Right lobe of liver (tissue), 4 donors: ENCODE results near the gene RAI1.

Experiments used
- POLR2A ChIP-seq: fragments of 450-650 bp; IDR thresholded peaks from one replicate; pipeline ENCODE4 v1.6.1; 2017; ENCODE audit warnings: antibody characterized with exemption, mild to moderate bottlenecking
- TF ChIP-seq, protein P1 (sequence below), 4 donors: fragments of 200-600 bp in 3 of 4; fragments of 450-650 bp in 1 of 4; IDR thresholded peaks; one replicate each; pipeline versions ENCODE4 v1.5.1 to v1.8.0; 2016 to 2022; ENCODE audit warnings: antibody characterized with exemption in 4 of 4, mild to moderate bottlenecking in 2 of 4
- donor health status: DM: no; HTN: no; CAD: no.
- donor health status: DM: no; HTN: no; CAD: no.
- donor health status: DM: no; HTN: yes; CAD: no.

DNA sequence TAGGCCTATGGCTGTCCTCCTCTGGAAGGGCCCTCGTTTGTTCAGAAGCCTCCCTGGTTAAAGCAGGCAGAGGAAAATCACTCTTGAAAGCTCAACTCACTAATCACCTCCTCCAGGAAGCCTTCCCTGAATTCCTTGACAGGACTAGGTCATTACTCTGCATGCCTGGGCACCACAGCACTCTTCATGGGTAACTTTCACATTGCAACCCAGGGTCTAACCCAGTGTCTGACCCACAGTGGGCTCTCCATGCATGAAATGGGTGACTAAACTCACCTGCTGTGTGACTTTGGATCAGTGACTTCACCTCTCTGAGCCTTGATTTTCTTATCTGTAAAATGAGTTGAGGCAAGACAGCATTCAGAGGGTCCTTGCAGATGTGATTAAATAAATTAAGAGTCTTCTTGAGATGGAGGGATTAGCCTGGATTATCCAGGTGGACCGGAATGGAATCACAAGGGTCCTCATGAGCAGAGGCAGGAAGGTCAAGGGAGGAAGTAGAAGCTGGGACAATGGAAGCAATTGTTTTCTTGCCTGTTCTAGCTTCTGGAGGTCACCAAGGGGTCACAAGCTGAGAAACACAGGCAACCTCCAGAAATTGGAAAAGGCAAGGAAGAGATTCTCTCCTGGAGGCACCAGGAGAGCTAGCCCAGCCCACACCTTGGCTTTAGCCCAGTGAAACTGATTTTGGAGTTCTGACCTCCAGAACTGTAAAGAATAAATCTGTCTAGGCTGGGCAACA is 3.8 kb upstream of the RAI1 start:
- TF ChIP-seq, protein P1, sequence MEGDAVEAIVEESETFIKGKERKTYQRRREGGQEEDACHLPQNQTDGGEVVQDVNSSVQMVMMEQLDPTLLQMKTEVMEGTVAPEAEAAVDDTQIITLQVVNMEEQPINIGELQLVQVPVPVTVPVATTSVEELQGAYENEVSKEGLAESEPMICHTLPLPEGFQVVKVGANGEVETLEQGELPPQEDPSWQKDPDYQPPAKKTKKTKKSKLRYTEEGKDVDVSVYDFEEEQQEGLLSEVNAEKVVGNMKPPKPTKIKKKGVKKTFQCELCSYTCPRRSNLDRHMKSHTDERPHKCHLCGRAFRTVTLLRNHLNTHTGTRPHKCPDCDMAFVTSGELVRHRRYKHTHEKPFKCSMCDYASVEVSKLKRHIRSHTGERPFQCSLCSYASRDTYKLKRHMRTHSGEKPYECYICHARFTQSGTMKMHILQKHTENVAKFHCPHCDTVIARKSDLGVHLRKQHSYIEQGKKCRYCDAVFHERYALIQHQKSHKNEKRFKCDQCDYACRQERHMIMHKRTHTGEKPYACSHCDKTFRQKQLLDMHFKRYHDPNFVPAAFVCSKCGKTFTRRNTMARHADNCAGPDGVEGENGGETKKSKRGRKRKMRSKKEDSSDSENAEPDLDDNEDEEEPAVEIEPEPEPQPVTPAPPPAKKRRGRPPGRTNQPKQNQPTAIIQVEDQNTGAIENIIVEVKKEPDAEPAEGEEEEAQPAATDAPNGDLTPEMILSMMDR (IDR thresholded peaks at IDR 0.05) = no peak
- no peak for TF ChIP-seq POLR2A
